ENCODE data around the gene SCUBE1. TPM values are rescaled to one million over a fixed set of nuclear protein-coding genes. Genes with fewer than 3 reads are reported as not detected.

SCUBE1 gene
- total RNA-seq, 4 donors from 2014 or later, result 0.28 to 3.7 (median 1.7) TPM

GRCh38 chr22:43180670-43181069, 162.5 kb downstream of the SCUBE1 start:
- ATAC-seq (ENCODE audit: low FRiP score) (no peak), DNase-seq (ENCODE audit: low spot score) (no peak)
- no peak for TF ChIP-seq CTCF (IDR thresholded peaks at IDR 0.05)

GRCh38 chr22:43179911-43180195, 163.3 kb downstream of the SCUBE1 start:
- DNase-seq (ENCODE audit: low spot score) (no peak), ATAC-seq (ENCODE audit: low FRiP score) (no peak)
- TF ChIP-seq CTCF (IDR thresholded peaks at IDR 0.05), result no peak

GRCh38 chr22:43179146-43179910, 163.8 kb downstream of the SCUBE1 start:
- TF ChIP-seq CTCF (IDR thresholded peaks at IDR 0.05), result no peak
- DNase-seq (ENCODE audit: low spot score), result no peak
- ATAC-seq (ENCODE audit: low FRiP score), result no peak

GRCh38 chr22:43177479-43177878, 165.7 kb downstream of the SCUBE1 start:
- ATAC-seq (ENCODE audit: low FRiP score), result no peak
- TF ChIP-seq CTCF (IDR thresholded peaks at IDR 0.05), result no peak
- no peak for DNase-seq (ENCODE audit: low spot score)

DNA sequence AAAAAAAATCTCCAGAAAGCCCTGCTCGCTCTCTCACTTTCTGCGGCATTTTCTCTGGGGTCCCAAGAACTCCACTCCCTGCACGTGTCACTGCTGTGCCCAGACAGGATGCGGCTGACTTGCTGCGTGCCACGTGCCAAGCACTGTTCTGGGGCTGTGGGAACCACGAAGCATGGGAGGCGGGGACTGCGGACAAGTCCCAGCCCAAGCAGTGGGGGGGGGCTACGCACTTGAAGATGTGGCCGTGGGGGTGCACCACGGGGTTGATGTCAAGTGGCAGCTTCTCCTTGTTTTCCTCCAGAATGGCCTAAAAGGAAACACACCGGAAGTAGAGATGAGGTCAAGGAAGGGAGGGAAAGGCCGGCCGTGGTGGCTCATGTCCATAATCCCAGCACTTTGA, 167.1 kb downstream of the SCUBE1 start:
- no peak for TF ChIP-seq CTCF (IDR thresholded peaks at IDR 0.05)
- DNase-seq (ENCODE audit: low spot score), result no peak
- ATAC-seq (ENCODE audit: low FRiP score), result no peak

- no peak for ATAC-seq (ENCODE audit: low FRiP score)
- no peak for TF ChIP-seq CTCF (IDR thresholded peaks at IDR 0.05)
- DNase-seq (ENCODE audit: low spot score), result no peak
Observed at GRCh38 chr22:43174941-43175531, 168.1 kb downstream of the SCUBE1 start.

Data from omental fat pad (tissue), 4 donors.